Lower lobe of right lung (tissue), 2 donors: ENCODE data around the gene MAPRE2. TPM values are rescaled to one million over a fixed set of nuclear protein-coding genes. Genes with fewer than 3 reads are reported as not detected.

Experiments used
- ATAC-seq, 2 donors: fragments of 200-7000 bp; cut with Tn5 transposase; one replicate each; pipeline ENCODE4 v1.9.1; 2020 to 2022; ENCODE audit warnings: mild to moderate bottlenecking in 2 of 2, moderate library complexity in 2 of 2
- DNase-seq: peaks from one replicate; pipeline ENCODE4 v3.0.0-alpha.2; 2020
- H3K27ac ChIP-seq: fragments of 200-600 bp; one replicate; pipeline ENCODE4 v1.8.0; 2022
- H3K27me3 ChIP-seq: fragments of 200-600 bp; one replicate; pipeline ENCODE4 v1.8.0; 2022; ENCODE audit warnings: low read depth
- H3K36me3 ChIP-seq: fragments of 200-600 bp; one replicate; pipeline ENCODE4 v1.8.0; 2022; ENCODE audit warnings: mild to moderate bottlenecking
- H3K4me1 ChIP-seq: fragments of 200-600 bp; one replicate; pipeline ENCODE4 v1.8.0; 2022
- H3K4me3 ChIP-seq: fragments of 200-600 bp; one replicate; pipeline ENCODE4 v1.8.0; 2022; ENCODE audit warnings: mild to moderate bottlenecking
- H3K9me3 ChIP-seq: fragments of 200-600 bp; one replicate; pipeline ENCODE4 v1.8.0; 2022
- intact Hi-C: fragments of 100-400 bp; cut with DNase I; formaldehyde crosslinking; loops from one replicate; pipeline ENCODE4 v1.11.0; 2022
- total RNA-seq: library from RNA; stranded (reverse); fragmentation: NEBNext Ultra II Directional; extraction: Animal tissue kit (Norgen Biotek cat#: 25700); gene quantifications from one replicate; pipeline ENCODE4 v1.2.1, GENCODE V29; 2021
- TF ChIP-seq, protein P1 (sequence below): fragments of 200-600 bp; IDR thresholded peaks from one replicate; pipeline ENCODE4 v1.8.0; 2022; ENCODE audit warnings: antibody characterized with exemption, mild to moderate bottlenecking
- donor health status: DM: no; HTN: yes; CAD: no; lungs with severe emphysema.

The MAPRE2 gene
- total RNA-seq, 1 donor from 2014 or later = 33.8 TPM

DNA sequence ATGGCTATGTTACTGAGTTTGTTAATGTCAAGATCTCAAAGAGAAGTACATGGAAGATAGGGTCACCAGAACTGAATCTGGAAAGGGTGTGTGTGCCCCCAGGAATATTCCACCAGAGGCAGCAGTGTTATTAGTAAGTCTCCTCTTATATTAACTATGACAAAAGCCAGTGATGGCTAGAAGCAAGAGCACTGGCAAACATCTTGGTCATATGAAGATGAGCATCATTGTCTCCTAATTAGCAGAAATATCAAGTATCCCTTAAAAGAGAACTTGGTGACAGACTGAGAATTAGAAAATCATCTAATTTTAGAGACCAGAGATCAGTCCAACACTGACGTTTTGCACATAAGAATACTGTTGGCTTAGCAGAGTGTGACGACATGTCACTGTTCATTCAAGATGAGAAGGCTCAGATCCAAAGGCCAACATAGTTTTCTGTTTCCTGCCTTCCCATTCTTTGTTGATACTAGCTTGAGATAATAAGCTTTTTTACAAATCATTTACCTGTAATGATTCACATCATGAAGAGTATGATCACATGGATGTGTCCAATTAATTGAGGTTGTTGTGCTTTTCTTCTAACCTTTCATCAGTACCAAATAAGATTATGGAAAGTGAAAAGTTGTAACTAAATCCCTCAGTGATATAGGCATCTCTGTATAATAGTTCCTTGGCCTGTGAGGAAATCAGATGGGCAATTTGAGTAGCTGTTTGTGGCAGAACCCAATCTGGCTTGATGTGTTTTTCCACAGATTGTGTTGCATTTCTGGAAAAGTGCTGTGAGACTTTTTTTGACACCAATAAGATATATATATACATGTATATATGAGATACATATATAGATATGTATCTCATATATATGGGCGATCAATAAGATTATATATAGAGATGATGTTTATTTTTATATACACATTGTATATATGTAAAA, 44.5 kb downstream of the MAPRE2 start:
- DNase-seq = no peak
- Histone ChIP-seq H3K4me1 (peaks cover 27% of the 10 kb centered on the region), H3K9me3 (no peaks in the 10 kb centered on the region), H3K36me3 (no peaks in the 10 kb centered on the region), H3K27me3 (no peaks in the 10 kb centered on the region), H3K4me3 (no peak overlapping the region), H3K27ac (no peak overlapping the region)
- TF ChIP-seq, protein P1, sequence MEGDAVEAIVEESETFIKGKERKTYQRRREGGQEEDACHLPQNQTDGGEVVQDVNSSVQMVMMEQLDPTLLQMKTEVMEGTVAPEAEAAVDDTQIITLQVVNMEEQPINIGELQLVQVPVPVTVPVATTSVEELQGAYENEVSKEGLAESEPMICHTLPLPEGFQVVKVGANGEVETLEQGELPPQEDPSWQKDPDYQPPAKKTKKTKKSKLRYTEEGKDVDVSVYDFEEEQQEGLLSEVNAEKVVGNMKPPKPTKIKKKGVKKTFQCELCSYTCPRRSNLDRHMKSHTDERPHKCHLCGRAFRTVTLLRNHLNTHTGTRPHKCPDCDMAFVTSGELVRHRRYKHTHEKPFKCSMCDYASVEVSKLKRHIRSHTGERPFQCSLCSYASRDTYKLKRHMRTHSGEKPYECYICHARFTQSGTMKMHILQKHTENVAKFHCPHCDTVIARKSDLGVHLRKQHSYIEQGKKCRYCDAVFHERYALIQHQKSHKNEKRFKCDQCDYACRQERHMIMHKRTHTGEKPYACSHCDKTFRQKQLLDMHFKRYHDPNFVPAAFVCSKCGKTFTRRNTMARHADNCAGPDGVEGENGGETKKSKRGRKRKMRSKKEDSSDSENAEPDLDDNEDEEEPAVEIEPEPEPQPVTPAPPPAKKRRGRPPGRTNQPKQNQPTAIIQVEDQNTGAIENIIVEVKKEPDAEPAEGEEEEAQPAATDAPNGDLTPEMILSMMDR = no peak
- intact Hi-C loops = no loop called here
- ATAC-seq = no peak

DNA sequence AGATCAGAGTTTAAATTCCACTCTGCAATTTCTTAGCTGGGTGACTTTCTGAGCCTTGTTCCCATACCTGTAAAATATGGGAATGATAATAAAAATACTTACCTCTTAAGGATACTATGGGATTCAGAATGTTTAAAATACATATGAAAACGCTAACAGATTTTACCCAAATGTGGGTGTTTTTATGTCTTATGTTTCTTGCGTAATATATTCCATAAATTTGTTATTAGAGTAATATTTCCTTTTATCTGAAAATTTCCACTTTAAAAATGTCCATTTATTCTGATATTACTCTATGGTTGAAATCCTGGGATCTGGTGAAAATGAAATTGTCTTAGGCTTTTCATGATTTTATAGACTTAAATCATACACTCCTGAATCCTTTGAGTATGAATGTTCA, 45.5 kb downstream of the MAPRE2 start:
- no peaks in the 10 kb centered on the region for H3K36me3 ChIP-seq
- H3K9me3 ChIP-seq = no peaks in the 10 kb centered on the region
- intact Hi-C loops = no loop called here
- ATAC-seq (no peak), DNase-seq (no peak)
- peaks cover 27% of the 10 kb centered on the region for H3K4me1 ChIP-seq
- TF ChIP-seq, protein P1 = no peak
- no peak overlapping the region for H3K27ac ChIP-seq
- H3K4me3 ChIP-seq = no peak overlapping the region
- no peaks in the 10 kb centered on the region for H3K27me3 ChIP-seq

DNA sequence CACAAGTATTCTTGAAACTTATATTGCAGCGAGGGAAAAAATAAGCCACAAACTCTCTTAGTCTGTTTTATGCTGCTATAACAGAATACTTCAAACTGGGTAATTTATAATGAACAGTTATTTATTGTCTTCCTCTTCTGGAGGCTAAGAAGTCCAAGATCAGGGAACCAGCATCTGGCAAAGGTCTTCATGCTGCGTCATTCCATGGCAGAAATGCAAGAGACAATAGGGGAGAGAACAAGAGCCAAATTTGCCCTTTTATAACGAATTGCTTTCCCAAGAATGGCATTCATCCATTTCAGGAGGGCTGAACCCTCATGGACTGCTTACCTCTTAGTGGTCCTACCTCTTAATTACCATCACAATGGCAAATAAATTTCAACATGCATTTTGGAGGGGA, 46.5 kb downstream of the MAPRE2 start:
- no peak for DNase-seq
- Histone ChIP-seq H3K9me3 (no peaks in the 10 kb centered on the region), H3K4me1 (peaks cover 25% of the 10 kb centered on the region), H3K27me3 (no peaks in the 10 kb centered on the region), H3K4me3 (no peak overlapping the region), H3K36me3 (no peaks in the 10 kb centered on the region), H3K27ac (no peak overlapping the region)
- TF ChIP-seq, protein P1 = no peak
- ATAC-seq = no peak
- intact Hi-C loops = no loop called here

DNA sequence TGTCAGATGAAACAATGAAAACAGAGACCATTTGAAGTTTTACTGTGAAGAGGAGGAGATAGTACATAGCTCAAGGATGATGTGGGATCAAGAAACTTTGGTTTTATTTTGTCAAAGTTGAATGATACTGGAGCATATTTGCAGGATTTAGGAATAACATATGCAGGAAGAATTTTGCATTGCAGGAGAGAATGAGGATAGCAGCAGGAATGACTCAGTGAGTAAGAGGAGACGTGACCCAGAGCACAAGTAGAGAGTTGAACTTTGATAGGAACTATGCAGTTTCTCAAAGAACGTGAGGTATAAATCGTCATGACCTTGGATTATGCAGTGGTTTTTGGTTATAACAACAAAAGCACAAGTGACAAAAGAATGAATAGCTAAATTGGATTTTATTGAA, 47.7 kb downstream of the MAPRE2 start:
- intact Hi-C loops = no loop called here
- no peak overlapping the region for H3K4me3 ChIP-seq
- DNase-seq = no peak
- ATAC-seq = no peak
- peaks cover 21% of the 10 kb centered on the region for H3K4me1 ChIP-seq
- no peaks in the 10 kb centered on the region for H3K27me3 ChIP-seq
- H3K36me3 ChIP-seq = no peaks in the 10 kb centered on the region
- no peaks in the 10 kb centered on the region for H3K9me3 ChIP-seq
- H3K27ac ChIP-seq = no peak overlapping the region
- TF ChIP-seq, protein P1 = no peak

DNA sequence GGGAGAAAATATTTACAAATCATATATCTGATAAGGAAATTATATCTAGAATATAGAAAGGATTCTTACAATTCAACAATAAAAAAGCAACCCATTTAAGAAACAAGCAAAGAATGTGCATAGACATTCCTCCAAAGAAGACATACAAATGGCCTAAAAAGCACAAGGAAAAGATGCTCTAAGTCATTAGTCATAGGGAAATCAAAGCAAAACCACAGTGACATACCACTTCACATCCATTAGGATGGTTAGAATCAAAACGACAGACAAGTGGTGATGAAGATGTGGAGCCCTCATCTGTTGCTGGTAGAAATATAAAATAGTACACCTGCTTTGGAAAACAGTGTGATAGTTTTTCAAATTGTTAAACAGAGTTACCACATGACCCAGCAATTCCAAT, 48.2 kb downstream of the MAPRE2 start:
- ATAC-seq (no peak), DNase-seq (no peak)
- no peaks in the 10 kb centered on the region for H3K36me3 ChIP-seq
- TF ChIP-seq, protein P1 = no peak
- no peak overlapping the region for H3K27ac ChIP-seq
- H3K9me3 ChIP-seq = no peaks in the 10 kb centered on the region
- H3K27me3 ChIP-seq = no peaks in the 10 kb centered on the region
- H3K4me3 ChIP-seq = no peak overlapping the region
- H3K4me1 ChIP-seq = peaks cover 17% of the 10 kb centered on the region
- intact Hi-C loops = no loop called here
